Ovary (tissue), 3 donors: ENCODE measurements around the gene GPC3.

ENCODE experiments used
- CTCF ChIP-seq, 3 donors: fragments of 450-650 bp in 2 of 3; fragments of 200-600 bp in 1 of 3; IDR thresholded peaks; one replicate each; pipeline versions ENCODE4 v1.5.1 to v1.8.0; 2016 to 2022; ENCODE audit warnings: antibody characterized with exemption in 3 of 3, mild to moderate bottlenecking in 1 of 3
- POLR2A ChIP-seq: fragments of 450-650 bp; IDR thresholded peaks from one replicate; pipeline ENCODE4 v1.6.1; 2017; ENCODE audit warnings: antibody characterized with exemption, mild to moderate bottlenecking, moderate library complexity
- donor health status: DM: no; HTN: no; CAD: no.

DNA sequence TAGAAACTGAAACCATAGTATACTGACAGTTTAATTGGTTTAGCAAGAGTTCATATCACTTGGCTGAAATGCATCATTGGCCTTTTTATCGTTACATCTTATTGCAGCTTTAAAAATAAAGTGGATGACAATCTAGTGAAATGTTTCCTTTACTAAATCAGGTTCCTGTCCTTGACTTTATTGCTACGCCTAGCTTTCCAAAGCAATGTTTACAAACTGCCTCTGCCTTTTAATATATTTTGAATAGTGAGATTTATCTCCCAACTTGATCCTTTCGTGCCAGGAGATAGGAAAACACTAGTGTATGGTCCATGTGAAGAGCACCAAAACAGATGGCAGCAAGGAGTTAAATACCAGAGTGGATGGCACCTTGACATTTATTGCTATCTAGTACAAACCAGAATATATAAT, 67.0 kb downstream of the GPC3 start:
- no peak for TF ChIP-seq CTCF (IDR thresholded peaks at IDR 0.05)
- no peak for TF ChIP-seq POLR2A
